Skeletal muscle tissue (tissue), 4 donors: ENCODE results near the gene PTPRN2. TPM values are rescaled to one million over a fixed set of nuclear protein-coding genes. Genes with fewer than 3 reads are reported as not detected.

ENCODE experiments used
- H3K27ac ChIP-seq: one replicate; pipeline ENCODE4 v1.7.0; 2013; ENCODE audit warnings: mild to moderate bottlenecking, low read depth, low read length, inconsistent platforms
- H3K27me3 ChIP-seq, 3 donors: one replicate each; pipeline ENCODE4 v1.7.0; 2013; ENCODE audit warnings: low read length in 3 of 3; ENCODE audit not compliant: control insufficient read depth in 3 of 3, insufficient read depth in 3 of 3
- H3K36me3 ChIP-seq, 3 donors: one replicate each; pipeline ENCODE4 v1.7.0; 2013; ENCODE audit warnings: low read length in 3 of 3; ENCODE audit not compliant: control insufficient read depth in 3 of 3, insufficient read depth in 3 of 3
- H3K4me1 ChIP-seq, 3 donors: one replicate each; pipeline ENCODE4 v1.7.0; 2013; ENCODE audit warnings: low read length in 3 of 3, mild to moderate bottlenecking in 3 of 3; ENCODE audit not compliant: control insufficient read depth in 3 of 3, insufficient read depth in 3 of 3
- H3K4me3 ChIP-seq, 3 donors: one replicate each; pipeline ENCODE4 v1.7.0; 2013; ENCODE audit warnings: low read length in 3 of 3
- H3K9ac ChIP-seq, 3 donors: one replicate each; pipeline ENCODE4 v1.7.0; 2013; ENCODE audit warnings: low read length in 3 of 3, mild to moderate bottlenecking in 3 of 3, moderate library complexity in 2 of 3, low read depth in 1 of 3
- H3K9me3 ChIP-seq, 3 donors: one replicate each; pipeline ENCODE4 v1.7.0; 2013; ENCODE audit warnings: low read length in 3 of 3; ENCODE audit not compliant: control insufficient read depth in 3 of 3
- total RNA-seq: library from RNA; depleted of rRNA; stranded (reverse); fragments of >200 nt; gene quantifications from one replicate; pipeline ENCODE4 v1.2.3, GENCODE V29; 2014
- donor health status: Osteomylitis.

The PTPRN2 gene
- total RNA-seq, 1 donor from 2014 or later, result 1.6 TPM

DNA sequence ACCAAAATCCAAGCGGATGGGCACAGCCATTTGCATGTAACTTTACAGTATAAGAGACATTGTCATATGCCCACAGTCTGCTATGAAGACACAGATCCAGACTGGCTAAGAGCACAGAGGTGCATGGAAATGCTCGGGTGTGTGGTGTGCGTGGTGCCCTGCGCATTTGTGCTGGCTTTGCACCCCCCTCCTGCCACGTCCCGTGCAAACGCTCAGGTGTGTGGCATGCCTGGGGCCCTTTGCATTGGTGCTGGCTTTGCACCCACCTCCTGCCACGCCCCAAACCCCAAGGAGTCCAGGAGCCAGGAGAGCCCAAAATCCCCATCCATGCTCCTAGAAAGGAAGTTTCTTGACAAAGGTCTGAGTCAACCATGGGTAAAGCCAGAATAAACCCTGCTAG, 306.2 kb downstream of the PTPRN2 start:
- no peaks in the 10 kb centered on the region for H3K4me1 ChIP-seq
- H3K27me3 ChIP-seq, result peaks cover 0 to 15% (median 0%) of the 10 kb centered on the region in 3 donors
- H3K27ac ChIP-seq, result no peak overlapping the region
- H3K36me3 ChIP-seq, result no peaks in the 10 kb centered on the region
- H3K9ac ChIP-seq, result no peak overlapping the region
- no peak overlapping the region for H3K4me3 ChIP-seq
- H3K9me3 ChIP-seq, result peaks cover 6 to 7% (median 7%) of the 10 kb centered on the region in 3 donors

DNA sequence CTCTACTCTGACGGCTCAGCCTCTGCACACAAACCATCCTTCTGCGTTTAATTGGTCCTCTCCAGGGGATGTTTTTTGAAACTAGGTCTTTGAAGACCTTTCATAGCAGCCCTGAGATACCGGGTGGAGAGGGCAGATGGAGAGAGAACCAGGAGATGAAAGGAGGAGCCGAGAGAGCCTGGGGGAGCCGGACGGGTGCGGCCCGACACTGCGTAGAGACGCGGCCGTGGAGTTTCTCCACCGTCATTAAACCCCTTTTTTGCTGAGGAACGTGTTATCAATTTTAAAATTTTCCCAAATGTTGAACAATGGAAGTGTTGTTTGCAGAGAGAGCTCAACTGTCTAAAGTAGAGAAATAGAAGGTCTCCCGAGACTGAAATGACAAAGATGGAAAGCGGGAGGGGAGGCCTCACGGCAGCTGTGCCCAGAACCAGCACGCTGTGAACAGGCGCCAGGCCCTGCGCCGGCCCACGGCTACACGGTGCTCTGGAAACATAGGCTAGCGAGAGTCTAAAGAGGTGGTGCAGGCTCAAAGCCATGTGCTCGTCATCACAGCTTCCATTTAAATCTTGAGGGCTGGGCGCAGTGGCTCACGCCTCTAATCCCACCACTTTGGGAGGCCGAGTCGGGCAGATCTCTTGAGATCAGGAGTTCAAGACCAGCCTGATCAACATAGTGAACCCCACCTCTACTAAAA, 307.0 kb downstream of the PTPRN2 start:
- Histone ChIP-seq H3K4me3 (no peak overlapping the region), H3K36me3 (no peaks in the 10 kb centered on the region), H3K9me3 (peaks cover under 1 to 7% (median 6%) of the 10 kb centered on the region in 3 donors), H3K27me3 (peaks cover 0 to 15% (median 0%) of the 10 kb centered on the region in 3 donors), H3K9ac (no peak overlapping the region), H3K4me1 (no peaks in the 10 kb centered on the region), H3K27ac (no peak overlapping the region)

DNA sequence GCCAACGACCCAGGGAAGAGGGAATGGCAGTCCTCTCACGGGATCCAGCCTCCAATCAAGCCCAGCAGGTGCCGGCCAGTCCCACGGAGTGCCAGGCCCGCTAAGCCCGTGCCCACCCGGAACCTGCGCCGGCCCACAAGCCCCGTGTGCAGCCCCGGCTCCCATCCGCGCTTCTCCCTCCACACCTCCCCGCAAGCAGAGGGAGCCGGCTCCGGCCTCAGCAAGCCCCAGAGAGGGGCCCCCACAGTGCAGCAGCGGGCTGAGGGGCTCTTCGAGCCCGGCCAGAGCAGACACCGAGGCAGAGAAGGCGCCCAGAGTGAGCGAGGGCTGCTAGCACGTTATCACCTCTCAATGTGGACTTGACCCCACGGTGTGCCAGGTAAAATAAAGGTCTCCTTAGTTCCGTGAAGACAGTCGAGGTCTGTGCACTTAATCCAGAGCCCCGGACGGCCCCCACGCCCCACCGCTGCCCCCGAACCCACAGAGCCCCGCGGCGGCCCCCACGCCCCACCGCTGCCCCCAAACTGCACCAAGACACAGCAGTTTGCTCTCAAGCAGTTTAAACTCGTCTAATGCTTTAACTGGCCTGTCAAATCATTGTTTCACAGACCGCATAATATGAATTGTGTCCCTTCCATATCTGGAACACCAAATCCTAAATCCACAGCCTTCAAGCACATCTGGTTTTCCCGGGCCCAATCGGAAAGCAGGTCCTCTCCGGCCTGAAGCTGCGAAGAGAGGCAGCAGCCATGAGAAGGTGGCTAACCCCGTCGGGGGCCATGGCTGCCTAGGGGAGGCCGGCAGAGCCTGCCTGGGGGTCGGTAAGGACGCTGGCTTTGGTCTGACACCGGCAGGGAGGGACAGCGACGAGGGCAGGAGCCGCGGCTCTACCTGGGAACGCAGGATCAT, 307.8 kb downstream of the PTPRN2 start:
- no peaks in the 10 kb centered on the region for H3K36me3 ChIP-seq
- no peak overlapping the region for H3K27ac ChIP-seq
- H3K9ac ChIP-seq, result no peak overlapping the region
- peaks cover 0 to 11% (median 0%) of the 10 kb centered on the region in 3 donors for H3K27me3 ChIP-seq
- H3K4me1 ChIP-seq, result no peaks in the 10 kb centered on the region
- H3K9me3 ChIP-seq, result peaks cover 0 to 7% (median 6%) of the 10 kb centered on the region in 3 donors
- no peak overlapping the region for H3K4me3 ChIP-seq

DNA sequence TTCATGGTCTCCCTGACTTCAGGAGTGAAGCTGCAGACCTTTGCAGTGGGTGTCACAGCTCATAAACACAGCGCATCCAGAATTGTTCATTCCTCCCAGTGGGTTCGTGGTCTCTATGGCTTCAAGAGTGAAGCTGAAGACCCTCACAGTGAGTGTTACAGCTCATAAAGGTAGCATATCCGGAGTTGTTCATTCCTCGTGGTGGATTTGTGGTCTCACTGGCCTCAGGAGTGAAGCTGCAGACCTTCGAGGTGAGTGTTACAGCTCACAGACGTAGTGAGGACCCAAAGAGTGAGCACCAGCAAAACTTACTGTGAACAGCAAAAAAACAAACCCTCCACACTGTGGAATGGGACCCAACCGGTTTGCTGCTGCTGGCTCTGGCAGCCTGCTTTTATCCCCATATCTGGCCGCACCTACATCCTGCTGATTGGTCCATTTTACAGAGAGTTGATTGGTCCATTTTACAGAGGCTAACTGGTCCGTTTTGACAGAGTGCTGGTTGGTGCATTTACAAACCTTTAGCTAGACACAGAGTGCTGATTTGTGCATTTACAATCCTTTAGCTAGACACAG, 308.8 kb downstream of the PTPRN2 start:
- Histone ChIP-seq H3K4me3 (no peak overlapping the region), H3K4me1 (no peaks in the 10 kb centered on the region), H3K9ac (no peak overlapping the region), H3K27ac (no peak overlapping the region), H3K36me3 (no peaks in the 10 kb centered on the region), H3K9me3 (peaks cover 0 to 7% (median 6%) of the 10 kb centered on the region in 3 donors), H3K27me3 (peaks cover 0 to 11% (median 0%) of the 10 kb centered on the region in 3 donors)

DNA sequence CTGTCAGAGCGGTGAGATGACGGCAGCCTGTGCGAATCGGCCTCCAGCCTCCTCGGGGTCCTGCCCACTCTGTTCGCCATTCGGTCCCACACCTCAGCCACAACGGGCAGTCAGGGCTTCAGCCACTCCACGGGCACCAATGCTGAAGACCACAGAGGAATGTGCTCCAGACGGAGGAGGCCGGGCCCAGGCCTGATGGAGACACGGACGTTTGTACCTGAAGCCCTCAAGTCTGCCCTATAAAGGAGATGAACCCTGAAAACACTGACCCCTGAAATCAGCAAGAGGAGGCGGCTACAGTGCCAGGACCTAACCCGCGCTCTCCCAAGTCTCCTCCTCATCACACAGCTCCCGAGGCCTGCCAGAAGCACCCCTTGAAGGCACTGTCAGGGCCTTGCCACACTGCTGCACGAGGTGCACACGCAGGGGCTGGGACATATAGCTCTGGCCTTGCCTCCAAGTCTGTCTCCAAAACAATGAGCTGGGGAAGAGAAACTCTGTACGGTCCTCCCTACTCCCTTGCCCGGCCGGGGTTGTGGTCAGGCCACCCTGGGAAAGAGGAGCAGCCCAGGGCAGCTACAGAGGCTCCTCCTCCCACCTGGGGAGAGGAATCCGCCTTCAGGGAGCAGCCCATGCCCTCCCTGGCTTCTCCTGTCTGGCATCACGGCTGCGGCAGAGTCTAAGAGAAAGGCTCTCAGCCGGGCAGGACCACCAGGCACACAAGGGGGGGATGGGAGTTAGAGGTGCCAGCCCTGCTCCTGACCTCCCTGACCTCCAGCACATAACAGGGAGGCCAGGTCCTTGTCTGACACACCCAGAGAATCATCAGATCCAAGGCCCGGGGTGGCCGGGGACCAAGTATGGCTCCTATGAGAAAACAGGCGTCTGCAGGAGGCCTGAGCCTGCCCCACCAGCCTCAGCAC, 310.1 kb downstream of the PTPRN2 start:
- H3K9me3 ChIP-seq, result peaks cover 0 to 3% (median 3%) of the 10 kb centered on the region in 3 donors
- H3K9ac ChIP-seq, result no peak overlapping the region
- no peak overlapping the region for H3K27ac ChIP-seq
- H3K36me3 ChIP-seq, result no peaks in the 10 kb centered on the region
- no peaks in the 10 kb centered on the region for H3K4me1 ChIP-seq
- H3K4me3 ChIP-seq, result no peak overlapping the region
- H3K27me3 ChIP-seq, result peaks cover 0 to 4% (median 0%) of the 10 kb centered on the region in 3 donors

DNA sequence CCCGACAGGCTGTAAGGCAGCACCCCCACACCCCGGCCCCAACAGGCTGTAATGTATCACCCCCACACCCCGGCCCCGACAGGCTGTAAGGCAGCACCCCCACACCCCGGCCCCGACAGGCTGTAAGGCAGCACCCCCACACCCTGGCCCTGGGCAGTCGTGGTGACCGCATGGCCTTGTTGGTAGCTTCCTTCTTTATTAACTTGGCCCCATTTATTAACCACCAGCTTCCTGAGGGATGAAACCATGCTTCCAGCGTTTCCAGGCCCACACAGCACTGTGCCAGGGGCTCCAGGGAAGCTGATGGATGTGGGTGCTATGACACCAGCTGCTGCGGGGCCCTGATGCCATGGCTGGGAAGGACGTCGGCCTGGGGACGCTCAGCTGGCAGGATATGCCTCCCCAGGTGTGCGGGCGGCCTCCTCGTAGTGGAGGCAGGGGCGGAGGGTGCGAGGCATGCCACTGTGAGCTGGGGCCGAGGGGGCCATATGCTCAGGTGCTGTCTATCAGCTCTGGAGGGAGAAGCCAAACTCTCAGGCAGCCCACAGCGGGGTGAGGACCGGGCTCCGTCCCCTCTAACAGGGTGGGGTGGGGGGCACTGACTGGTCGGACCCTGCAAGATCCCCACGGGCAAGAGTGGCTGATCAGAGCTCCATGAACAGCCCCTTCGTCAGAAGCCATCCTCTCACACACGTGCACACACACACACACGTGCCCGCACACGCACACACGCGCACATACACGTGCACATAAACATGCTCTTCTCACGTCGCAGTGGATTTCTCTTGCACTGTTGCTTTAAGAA, 311.0 kb downstream of the PTPRN2 start:
- Histone ChIP-seq H3K36me3 (no peaks in the 10 kb centered on the region), H3K27me3 (no peaks in the 10 kb centered on the region), H3K4me1 (no peaks in the 10 kb centered on the region), H3K9me3 (peaks cover 0 to 3% (median 0%) of the 10 kb centered on the region in 3 donors), H3K4me3 (no peak overlapping the region), H3K27ac (no peak overlapping the region), H3K9ac (no peak overlapping the region)

DNA sequence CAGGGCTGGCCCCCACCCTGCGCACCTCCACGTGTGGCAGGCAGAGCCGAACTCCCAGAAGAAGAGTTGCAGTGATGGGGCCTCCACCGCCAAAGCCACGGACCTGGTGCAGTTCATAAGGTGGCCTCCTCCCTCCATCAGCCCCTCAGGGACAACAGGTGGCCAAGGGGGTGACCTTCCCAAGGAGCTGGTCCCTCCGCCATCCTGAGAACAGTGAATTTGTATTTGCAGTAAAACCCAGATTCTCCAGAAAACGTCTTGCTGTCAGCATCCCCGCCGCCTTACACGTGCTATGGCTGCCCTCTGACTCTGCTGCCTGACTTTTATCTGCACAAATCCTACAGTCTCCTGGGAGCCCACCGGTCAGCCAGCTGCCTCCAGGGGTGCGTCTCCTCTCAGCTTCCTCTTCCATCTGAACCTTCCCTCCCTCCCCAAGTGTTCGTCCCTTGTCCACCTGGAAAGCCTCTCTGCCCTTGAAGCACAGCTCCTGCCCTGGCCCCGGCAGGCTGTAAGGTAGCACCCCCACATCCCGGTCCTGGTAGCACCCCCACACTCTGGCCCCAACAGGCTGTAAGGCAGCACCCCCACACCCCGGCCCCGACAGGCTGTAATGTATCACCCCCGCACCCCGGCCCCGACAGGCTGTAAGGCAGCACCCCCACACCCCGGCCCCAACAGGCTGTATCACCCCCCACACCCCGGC, 311.8 kb downstream of the PTPRN2 start:
- Histone ChIP-seq H3K9me3 (peaks cover 0 to 3% (median 0%) of the 10 kb centered on the region in 3 donors), H3K27me3 (no peaks in the 10 kb centered on the region), H3K36me3 (no peaks in the 10 kb centered on the region), H3K27ac (no peak overlapping the region), H3K4me3 (no peak overlapping the region), H3K4me1 (no peaks in the 10 kb centered on the region), H3K9ac (no peak overlapping the region)

DNA sequence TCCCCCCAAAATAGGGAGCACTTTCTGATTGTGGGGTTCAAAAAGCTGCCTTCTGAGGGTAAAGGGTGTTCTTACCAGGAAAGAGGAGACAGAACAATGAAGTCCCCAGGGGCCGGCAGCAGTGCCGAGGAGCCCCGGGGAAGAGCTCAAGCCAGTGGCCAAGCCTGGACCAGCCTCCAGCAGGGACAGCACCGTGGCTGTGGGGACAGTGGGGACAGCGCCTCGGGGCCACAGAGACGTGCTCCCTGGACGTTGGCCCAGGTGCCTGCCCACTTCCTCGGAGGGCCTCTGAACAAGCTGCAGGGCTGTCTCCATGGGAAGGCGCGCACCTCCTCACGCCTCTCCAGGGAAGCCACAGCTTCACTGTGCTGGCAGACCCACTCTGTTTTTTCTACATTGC, 312.6 kb downstream of the PTPRN2 start:
- peaks cover 0 to 3% (median 0%) of the 10 kb centered on the region in 3 donors for H3K9me3 ChIP-seq
- H3K27ac ChIP-seq, result no peak overlapping the region
- H3K4me3 ChIP-seq, result no peak overlapping the region
- H3K27me3 ChIP-seq, result no peaks in the 10 kb centered on the region
- no peak overlapping the region for H3K9ac ChIP-seq
- no peaks in the 10 kb centered on the region for H3K4me1 ChIP-seq
- H3K36me3 ChIP-seq, result no peaks in the 10 kb centered on the region
